Stomach (tissue), 4 donors: ENCODE results near the gene SPECC1.

Experiments used
- CTCF ChIP-seq, 7 experiments: fragments of 450-650 bp in 4 of 7; fragments of 200-600 bp in 3 of 7; sonication (generic) in 3 of 7; IDR thresholded peaks; one replicate each; pipeline ENCODE4 v1.5.1; 2016 to 2019; ENCODE audit warnings: antibody characterized with exemption in 7 of 7, control low read depth in 2 of 7, mild to moderate bottlenecking in 1 of 7
- POLR2A ChIP-seq, 4 donors: fragments of 450-650 bp; IDR thresholded peaks; one replicate each; pipeline ENCODE4 v1.6.1; 2016; ENCODE audit warnings: antibody characterized with exemption in 4 of 4, control low read depth in 2 of 4, mild to moderate bottlenecking in 1 of 4, moderate library complexity in 1 of 4
- POLR2AphosphoS5 ChIP-seq, 3 donors: sonication (generic); formaldehyde crosslinking; IDR thresholded peaks; one replicate each; pipeline ENCODE4 v1.6.1; 2016; ENCODE audit warnings: antibody characterized with exemption in 3 of 3

DNA sequence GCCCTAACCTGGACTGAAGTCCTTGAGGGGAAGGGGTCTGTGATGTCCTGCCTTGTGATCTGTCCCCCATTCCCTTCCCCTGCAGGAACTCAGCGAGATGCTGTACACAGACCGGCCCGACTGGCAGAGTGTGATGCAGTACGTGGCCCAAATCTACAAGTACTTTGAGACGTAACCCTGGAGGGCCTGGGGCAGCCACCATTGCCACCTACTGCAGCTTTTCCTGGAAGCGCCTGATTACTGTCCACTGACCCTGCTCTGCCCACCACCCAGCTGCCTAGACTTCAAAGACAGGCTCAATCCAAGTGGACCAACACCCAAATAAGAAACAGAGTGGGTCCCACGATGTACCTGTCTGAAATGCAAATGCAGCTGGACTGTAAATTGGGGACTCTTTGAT is 304.7 kb downstream of the SPECC1 start:
- TF ChIP-seq POLR2AphosphoS5 (IDR thresholded peaks at IDR 0.05) (no peak), CTCF (IDR thresholded peaks at IDR 0.05) (no peak), POLR2A (IDR thresholded peaks at IDR 0.05) (no peak)
